Measurements from ENCODE around the gene MS4A3.
"Not testable (repeated sequence)": the region's sequence is repeated elsewhere in the genome, so short reads cannot be mapped to it uniquely, and the experiment has no call there.

Gene MS4A3, protein sequence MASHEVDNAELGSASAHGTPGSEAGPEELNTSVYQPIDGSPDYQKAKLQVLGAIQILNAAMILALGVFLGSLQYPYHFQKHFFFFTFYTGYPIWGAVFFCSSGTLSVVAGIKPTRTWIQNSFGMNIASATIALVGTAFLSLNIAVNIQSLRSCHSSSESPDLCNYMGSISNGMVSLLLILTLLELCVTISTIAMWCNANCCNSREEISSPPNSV

DNA sequence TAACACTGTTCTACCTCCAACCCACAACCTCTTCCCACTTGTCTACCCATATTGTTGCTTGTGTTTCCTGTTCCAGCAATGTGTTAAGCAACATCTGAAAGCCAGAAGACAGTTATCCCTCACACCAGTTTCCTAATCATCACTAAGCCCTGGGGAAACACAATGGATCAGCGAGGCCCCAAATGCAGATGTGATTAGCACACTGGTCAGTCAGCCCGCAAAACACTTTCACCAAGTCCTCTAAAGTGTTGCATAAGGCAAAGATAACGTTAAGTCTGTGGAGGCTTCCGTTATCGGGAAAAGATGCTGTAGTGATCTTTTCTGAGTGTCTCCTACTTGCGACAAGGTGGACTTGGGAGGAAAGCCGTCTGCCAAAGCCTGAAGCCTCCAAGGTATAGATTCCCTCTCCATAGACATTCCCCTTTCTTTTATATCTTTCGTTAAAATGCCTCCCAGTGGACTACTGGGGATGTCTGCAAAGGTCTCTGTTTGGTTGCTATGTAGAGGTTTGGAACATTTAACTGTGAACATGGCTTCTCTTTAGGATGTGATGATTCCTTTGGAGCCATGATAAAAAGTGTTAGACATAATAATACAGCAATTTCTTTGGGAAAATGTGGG is at the start of gene MS4A3:
MS4A3 (plus strand) TSS at position 317 of the 621 bp plus-strand sequence. CDS start 4,496 bp downstream, outside the sequence.
- DNase-seq (ENCODE audit: low read depth in 2 of 2), result no peak

DNA sequence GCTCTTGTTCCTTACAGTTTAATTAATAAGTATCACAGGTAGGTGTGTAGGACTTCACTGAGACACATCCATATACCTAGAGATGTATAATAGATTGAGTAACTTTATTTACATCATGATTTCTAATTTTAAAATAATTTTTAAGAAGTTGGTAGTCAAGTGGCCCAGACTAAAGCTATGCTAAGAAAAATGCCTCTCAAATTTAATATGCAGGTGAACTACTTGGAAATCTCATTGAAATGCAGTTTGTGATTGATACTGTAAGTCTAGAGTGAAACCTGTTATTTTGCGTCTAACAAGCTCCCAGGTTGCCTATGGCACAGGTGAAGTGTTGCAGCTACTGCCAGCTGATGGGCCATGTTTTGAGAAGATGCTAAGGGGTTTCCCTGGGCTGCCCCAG is 39.6 kb upstream of the MS4A3 start, which contains the start of gene OOSP4B:
OOSP4B (plus strand) TSS at position 301 of the 400 bp plus-strand sequence.
- no peak for DNase-seq (ENCODE audit: low read depth in 2 of 2)

DNA sequence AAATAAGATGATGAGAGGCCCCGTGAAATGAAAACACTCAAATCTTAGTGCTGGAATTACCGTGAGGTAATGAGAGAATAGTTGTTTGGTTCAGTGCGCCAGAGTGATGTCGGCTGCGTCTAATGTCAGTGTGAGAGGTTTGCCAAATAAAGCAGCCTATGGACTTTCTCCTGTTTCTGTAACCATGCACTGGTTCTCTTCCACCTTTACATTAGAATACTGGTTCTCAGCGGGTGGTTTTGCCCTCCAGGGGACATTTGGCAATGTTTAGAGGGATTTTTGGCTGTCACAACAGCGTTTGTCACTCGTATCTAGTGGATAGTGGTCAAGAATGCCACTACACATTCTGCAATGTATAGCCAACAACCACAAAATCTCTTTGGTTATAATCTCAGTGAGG is 38.4 kb upstream of the MS4A3 start:
- DNase-seq (ENCODE audit: low read depth in 2 of 2), result no peak

DNA sequence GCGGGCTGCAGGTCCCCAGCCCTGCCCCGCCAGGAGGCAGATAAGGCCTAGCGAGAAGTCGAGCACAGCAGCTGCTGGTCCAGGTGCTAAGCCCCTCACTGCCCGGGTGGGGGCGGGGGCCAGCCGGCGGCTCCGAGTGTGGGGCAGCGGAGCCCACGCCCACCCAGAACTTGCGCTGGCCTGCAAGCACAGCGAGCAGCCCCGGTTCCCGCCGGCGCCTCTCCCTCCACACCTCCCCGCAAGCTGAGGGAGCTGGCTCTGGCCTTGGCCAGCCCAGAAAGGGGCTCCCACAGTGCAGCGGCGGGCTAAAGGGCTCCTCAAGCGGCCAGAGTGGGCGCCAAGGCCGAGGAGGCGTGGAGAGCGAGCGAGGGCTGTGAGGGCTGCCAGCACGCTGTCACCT is 36.1 kb upstream of the MS4A3 start:
- not testable (repeated sequence) for DNase-seq (ENCODE audit: low read depth in 2 of 2)

DNA sequence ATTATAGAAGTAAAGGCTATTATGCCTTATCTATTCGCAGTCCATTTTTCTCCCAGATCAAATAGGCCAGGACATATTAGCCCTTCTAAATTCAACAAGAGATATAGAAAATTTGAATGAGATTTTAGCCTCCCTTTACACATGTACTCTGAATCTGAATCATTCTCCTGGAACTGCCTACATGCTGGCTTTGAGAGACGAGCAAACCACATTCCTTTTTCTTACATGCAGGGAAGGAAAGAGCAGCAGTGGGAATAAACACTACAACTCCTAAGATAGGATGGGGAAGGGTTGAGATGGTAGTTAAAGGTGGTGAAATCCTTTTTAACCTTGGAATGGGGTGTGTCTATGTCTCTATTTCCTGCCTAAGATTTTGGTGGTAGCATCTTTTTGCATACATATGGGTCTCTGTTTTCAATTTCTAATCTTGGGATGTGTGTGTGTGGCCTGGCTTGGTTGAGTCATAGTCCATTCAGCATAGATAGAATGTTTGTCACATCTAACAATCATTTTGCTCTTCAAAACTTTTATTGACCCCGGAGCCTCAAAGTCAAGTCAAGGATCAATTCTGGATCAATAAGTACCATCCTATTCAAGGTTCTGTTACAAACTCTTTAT is 27.3 kb upstream of the MS4A3 start:
- DNase-seq (ENCODE audit: low read depth in 2 of 2), result no peak

DNA sequence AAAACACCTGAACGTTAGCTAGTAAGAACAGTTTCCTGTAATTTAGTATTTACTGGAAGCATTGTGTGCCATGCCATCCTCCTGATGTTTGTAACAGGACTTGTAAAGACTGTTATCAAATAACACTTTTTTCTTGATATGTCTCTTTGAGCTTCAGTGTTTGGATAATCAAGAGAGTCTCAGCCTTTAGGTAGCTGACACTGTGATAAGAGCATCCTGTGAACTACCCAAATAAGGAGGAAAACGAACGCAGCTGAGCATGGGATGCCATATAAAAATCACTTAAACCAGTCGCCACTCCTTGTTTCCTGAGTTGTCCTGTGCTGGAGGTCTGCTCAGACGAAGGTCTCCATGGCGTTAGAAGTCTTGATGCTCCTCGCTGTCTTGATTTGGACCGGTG is 16.4 kb upstream of the MS4A3 start, which contains the start of gene OOSP2:
OOSP2 (plus strand) TSS at position 301 of the 400 bp plus-strand sequence; CDS start at position 352, 51 bp downstream.
- no peak for DNase-seq (ENCODE audit: low read depth in 2 of 2)

DNA sequence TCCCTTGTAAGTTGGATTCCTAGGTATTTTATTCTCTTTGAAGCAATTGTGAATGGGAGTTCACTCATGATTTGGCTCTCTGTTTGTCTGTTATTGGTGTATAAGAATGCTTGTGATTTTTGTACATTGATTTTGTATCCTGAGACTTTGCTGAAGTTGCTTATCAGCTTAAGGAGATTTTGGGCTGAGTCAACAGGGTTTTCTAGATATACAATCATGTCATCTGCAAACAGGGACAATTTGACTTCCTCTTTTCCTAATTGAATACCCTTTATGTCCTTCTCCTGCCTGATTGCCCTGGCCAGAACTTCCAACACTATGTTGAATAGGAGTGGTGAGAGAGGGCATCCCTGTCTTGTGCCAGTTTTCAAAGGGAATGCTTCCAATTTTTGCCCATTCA is 6.0 kb upstream of the MS4A3 start:
- DNase-seq (ENCODE audit: low read depth in 2 of 2), result not testable (repeated sequence)

DNA sequence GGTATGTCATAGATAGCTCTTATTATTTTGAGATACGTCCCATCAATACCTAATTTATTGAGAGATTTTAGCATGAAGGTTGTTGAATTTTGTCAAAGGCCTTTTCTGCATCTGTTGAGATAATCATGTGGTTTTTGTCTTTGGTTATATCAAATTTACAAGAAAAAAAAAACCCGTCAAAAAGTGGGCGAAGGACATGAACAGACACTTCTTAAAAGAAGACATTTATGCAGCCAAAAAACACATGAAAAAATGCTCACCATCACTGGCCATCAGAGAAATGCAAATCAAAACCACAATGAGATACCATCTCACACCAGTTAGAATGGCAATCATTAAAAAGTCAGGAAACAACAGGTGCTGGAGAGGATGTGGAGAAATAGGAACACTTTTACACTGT is 5.6 kb upstream of the MS4A3 start:
- not testable (repeated sequence) for DNase-seq (ENCODE audit: low read depth in 2 of 2)

DNA sequence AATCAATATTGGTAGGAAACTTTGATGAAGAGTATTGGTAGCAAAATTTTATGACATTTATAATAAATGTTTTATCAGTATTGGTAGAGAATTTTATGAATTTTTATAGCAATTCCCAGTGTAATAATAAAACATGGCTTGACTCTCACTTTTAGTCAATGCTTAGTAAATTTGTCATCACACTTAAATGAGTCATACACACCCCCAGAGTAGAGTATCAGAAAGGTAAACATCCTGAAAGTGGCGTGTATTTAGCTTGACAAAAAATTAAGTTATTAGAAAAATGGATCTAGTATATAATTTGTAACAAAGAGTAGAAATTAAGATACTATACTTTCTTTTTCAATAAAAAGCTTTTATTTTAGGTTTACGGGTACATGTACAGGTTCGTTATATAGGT is 2.6 kb downstream of the MS4A3 start:
- no peak for DNase-seq (ENCODE audit: low read depth in 2 of 2)

DNA sequence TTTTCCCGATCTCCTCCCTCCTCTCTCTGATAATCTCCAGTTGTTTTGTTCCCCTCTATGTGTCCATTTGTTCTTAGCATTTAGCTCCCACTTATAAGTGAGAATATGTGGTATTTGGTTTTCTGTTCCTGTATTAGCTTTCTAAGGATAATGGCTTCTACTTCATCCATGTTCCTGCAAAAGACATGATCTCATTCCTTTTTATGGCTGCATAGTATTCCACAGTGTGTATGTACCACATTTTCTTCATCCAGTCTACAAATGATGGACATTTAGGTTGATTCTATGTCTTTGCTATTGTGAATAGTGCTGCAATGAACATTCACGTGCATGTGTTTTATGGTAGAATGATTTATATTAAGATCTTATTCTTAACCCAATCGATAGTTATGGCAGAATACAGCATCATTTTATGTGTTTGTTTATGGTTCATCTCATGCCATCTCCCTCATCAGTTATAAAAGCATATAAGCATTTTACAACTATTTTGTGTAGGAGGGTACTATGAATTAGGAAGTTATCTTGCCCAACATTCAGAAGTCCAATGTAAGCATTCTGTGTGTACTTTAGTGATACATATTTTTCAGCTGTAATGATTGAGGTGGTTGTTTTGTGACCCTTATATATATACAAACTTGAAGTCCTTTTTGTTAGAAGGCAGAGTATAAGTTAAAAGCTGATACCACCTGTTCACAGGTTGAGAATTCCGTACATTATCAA is 3.2 kb downstream of the MS4A3 start:
- no peak for DNase-seq (ENCODE audit: low read depth in 2 of 2)

DNA sequence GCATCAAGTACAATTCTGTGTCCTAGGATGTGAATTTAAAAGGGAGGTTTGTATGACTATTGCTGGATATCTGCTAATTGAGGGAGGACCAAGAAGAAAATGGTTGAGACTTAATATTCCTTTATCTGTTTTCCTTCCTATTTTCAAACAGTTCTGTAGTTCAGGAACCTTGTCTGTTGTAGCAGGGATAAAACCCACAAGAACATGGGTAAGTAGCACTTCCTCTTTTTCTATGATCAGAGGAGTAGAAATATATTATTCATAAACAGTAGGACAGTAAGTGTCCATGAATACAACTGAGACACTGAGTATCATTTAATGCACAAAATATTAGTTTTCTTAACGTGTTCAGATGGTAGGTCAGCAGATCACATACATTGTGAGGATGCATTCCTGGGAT is 7.6 kb downstream of the MS4A3 start:
- no peak for DNase-seq (ENCODE audit: low read depth in 2 of 2)

DNA sequence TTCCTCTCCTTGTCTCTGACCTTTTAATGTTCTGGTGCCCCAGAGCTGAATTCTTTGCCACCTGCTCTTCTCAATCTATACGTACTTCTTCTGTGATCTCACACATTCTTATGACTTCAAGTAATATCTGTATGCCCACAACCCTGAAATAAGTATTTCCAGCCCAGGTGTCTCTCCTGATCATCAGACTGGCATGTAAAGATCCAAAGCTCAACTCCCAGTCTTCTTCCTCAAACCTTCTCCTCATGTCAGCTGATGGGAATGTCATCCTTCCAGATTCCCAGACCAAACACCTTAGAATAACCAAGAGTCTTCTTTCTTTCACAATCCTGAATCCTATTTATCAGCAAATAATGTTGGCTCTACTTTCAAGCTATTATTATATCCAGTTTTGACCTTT is 9.3 kb downstream of the MS4A3 start:
- no peak for DNase-seq (ENCODE audit: low read depth in 2 of 2)

DNA sequence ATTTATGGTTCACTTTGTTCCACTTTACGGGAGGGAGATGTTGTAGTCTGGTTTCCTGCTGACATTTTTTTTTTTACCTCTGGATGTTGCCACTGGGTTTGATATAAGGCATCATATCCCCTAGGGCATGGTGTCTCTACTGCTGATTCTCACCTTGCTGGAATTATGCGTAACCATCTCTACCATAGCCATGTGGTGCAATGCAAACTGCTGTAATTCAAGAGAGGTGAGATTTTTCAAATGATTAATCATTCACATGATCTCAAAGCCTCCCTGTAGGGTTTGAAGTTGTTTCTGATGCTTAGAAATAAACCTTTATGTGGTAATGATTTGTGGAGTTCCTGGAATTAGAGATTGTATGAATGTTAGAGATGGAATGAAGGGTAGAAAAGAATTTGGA is 13.0 kb downstream of the MS4A3 start:
- DNase-seq (ENCODE audit: low read depth in 2 of 2), result no peak

DNA sequence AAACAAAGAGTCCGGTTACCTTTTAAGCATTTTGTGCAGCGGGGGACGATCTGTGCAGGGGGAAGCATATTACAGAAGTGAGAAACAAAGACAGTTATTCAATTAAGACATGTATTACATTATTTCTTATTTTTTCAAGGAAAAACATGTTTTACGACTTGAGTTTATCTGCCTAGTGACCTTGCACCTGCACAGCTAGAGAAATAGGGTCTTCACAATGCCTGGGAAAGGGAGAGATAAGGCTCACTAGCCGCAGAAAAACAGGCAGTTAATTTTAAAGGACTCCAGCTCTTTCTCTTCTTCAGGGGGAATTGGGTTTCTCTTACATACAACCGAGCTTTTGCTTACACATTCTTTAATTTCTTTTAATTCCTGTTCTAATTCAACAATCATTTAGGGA is 15.2 kb downstream of the MS4A3 start:
- DNase-seq (ENCODE audit: low read depth in 2 of 2), result not testable (repeated sequence)

DNA sequence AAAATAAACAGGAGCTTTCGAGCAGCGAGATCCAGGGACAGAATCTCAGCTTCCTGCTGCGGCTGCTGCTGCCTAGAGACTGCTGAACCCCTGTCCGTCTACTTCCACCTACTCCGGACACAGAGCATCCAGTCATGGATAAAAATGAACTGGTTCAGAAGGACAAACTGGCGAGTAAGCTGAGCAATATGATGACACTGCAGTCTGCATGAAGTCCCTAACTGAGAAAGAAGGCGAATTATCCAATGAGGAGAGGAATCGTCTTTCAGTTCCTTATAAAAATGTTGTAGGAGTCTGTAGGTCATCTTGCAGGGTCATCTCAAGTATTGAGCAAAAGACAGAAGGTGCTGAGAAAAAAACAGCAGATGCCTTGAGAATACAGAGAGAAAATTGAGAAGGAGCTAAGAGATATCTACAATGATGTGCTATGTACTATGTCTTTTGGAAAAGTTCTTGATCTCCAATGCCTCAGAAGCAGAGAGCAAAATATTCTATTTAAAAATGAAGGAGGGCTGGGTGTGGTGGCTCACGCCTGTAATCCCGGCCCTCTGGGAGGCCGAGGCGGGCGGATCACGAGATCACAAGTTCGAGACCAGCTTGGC is 20.9 kb downstream of the MS4A3 start:
- no peak for DNase-seq (ENCODE audit: low read depth in 2 of 2)

DNA sequence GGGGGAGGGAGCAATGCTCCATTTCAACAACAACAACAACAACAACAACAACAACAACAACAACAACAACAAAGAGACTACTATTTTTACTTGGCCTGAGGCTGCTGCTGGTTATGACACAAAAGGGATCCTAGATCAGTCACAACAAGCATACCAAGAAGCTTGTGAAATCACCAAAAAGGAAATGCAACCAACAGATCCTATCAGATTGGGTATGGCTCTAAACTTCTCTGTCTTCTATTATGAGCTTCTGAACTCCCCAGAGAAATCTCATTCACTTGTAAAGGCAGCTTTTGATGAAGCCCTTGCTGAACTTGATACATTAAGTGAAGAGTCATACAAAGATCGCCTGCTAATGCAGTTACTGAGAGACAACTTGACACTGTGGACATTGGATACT is 21.5 kb downstream of the MS4A3 start:
- no peak for DNase-seq (ENCODE audit: low read depth in 2 of 2)

DNA sequence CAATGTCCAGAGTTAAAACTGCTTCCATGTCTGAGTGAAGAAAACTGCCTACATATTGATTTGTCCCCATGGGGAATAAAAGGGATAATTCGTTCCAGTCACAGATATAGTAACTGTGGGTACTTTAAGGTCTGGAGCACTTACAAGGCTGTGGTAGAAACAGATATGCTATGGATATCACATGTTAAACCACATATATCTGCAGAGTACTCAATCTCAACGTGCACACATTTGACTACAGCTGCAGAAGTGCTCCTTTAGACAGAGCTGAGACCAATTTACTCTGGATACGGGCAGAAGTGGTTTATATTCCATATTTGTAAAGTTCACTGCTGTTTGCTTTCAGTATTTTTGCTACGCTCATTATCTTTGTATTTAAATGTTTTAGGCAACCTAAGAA is 22.3 kb downstream of the MS4A3 start:
- DNase-seq (ENCODE audit: low read depth in 2 of 2), result no peak

DNA sequence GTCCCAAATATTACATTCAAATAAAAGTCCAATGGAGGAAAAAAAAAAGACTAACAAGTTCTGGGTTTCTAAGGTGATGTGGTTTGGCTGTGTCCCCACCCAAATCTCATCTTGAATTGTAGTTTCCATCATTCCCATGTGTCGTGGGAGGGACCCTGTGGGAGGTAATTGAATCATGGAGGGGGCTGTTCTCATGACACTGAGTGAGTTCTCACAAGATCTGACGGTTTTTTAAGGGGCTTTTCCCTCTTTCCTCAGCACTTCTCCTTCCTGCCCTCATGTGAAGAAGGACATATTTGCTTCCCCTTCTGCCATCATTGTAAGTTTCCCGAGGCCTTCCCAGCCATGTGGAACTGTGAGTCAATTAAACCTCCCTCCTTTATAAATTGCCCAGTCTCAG is 24.1 kb downstream of the MS4A3 start:
- no peak for DNase-seq (ENCODE audit: low read depth in 2 of 2)

DNA sequence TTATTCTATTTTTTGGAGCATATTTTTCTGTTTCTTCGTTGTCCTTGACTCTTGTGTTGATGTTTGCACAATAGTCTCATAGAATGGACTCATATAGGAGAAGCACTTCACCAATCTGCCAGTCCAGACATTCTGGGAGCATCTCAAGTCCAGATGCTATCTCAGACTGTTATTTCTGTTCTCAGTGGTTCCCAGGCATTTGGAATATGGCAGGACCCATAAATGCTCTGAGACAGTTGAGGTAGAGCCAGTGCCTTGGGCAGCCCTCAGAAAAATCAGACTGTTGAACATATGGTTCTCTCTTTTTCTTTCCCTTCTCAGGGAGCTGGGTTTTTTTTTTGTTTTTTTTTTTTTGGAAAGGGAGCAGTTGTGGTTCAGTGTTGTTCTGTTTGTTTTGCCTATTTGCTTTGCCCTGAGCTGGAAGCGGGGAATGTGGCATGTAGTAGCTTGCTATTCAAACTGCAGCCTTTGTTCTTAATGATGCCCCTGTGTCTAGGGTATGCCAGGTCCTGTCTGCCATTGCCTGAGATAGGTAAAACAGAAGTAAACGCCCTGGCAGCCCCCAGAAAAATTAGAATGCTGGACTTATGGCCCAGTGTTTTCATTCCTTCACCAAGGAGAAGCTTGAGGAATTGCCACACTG is 28.3 kb downstream of the MS4A3 start:
- DNase-seq (ENCODE audit: low read depth in 2 of 2), result no peak

DNA sequence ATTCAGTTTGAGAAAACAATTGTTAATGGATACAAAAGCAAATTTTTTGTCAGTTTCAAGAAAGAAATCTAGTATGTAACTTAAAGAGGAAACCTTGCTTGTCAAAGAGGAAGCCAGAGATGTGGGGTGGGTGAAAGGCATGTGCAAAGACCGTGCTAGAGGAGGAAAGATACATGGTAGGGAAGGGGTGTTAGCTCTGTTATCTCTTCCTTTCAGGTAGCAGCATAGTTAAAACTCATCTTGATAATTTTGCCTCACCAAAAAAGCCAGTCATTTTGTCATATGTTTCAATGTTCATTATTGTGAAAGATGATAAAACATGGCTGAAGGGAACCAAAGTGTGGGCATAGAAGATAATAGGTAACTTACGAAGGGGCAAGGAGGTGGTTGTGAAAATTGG is 29.4 kb downstream of the MS4A3 start:
- DNase-seq (ENCODE audit: low read depth in 2 of 2), result no peak

DNA sequence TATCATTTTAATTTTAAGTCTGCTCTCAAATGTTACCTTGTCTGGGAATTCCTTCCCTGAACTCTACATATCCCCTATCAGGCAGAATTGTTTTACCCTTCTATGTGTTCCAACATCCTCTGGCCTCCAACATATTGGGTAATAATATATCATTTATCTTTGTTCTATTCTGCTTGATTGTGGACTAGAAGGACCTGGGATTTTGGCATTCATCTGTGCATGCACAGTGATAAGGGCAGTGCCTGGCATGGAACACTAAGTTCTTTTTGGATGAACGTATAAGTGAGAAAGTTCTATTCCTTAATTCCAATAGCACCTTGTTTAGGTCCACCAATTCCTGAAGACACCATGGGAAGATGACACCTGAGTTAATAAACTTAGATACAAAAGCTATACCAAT is 30.8 kb downstream of the MS4A3 start:
- no peak for DNase-seq (ENCODE audit: low read depth in 2 of 2)

DNA sequence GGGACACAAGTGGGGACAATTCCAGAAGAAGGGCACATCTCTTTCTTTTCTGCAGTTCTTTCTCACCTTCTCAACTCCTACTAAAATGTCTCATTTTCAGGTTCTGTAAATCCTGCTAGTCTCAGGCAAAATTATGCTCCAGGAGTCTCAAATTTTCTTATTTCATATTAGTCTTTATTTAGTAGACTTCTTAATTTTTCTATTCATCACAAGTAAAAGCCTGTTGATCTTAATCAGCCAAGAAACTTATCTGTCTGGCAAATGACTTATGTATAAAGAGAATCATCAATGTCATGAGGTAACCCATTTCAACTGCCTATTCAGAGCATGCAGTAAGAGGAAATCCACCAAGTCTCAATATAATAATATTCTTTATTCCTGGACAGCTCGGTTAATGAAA is 31.9 kb downstream of the MS4A3 start, which contains the start of gene MS4A2:
MS4A2 (plus strand) TSS at position 301 of the 400 bp plus-strand sequence. CDS start 102 bp downstream, outside the sequence.
- DNase-seq (ENCODE audit: low read depth in 2 of 2), result no peak
